CD4-positive, alpha-beta memory T cell (primary cell): ENCODE measurements around the gene SCNN1G. TPM values are rescaled to one million over a fixed set of nuclear protein-coding genes. Genes with fewer than 3 reads are reported as not detected.

Experiments used
- CTCF ChIA-PET: fragments of 350-600 bp; sonication (Branson Sonifier 250); formaldehyde crosslinking; loops from one replicate; lab custom pipeline; 2021; ENCODE audit warnings: inconsistent platforms; ENCODE audit not compliant: partially characterized antibody; lab: Charles Lee
- POLR2A ChIA-PET: fragments of 350-600 bp; sonication (Branson Sonifier 250); formaldehyde crosslinking; loops from one replicate; lab custom pipeline; 2021; ENCODE audit not compliant: partially characterized antibody; lab: Charles Lee
- DNase-seq, 5 donors: peaks; one replicate each; pipeline versions ENCODE4 v3.0.0 to v3.0.0-alpha.2; 2020 to 2022; ENCODE audit warnings: mixed read lengths in 1 of 5
- H3K27ac ChIP-seq: one replicate; pipeline ENCODE4 v1.7.0; 2013; ENCODE audit warnings: low read depth, low read length
- H3K27me3 ChIP-seq: 2 replicates; pipeline ENCODE4 v1.7.0; 2013; ENCODE audit warnings: mild to moderate bottlenecking, low read length, moderate library complexity; ENCODE audit not compliant: insufficient read depth
- H3K36me3 ChIP-seq: 2 replicates; pipeline ENCODE4 v1.7.0; 2013; ENCODE audit warnings: mild to moderate bottlenecking, low read length, moderate library complexity; ENCODE audit not compliant: insufficient read depth
- H3K4me1 ChIP-seq: 2 replicates; pipeline ENCODE4 v1.7.0; 2013; ENCODE audit warnings: mild to moderate bottlenecking, low read length, moderate library complexity; ENCODE audit not compliant: insufficient read depth
- H3K4me3 ChIP-seq, 2 donors: one replicate each; pipeline ENCODE4 v1.7.0; 2013; ENCODE audit warnings: low read length in 2 of 2, mild to moderate bottlenecking in 1 of 2
- H3K9me3 ChIP-seq, 2 donors: one replicate each; pipeline ENCODE4 v1.7.0; 2013; ENCODE audit warnings: low read length in 2 of 2, control low read depth in 1 of 2; ENCODE audit not compliant: control insufficient read depth in 1 of 2
- H3K27ac Mint-ChIP-seq, 7 donors: one replicate each; pipeline ENCODE4 v1.8.0; 2020 to 2021; ENCODE audit warnings: mixed read lengths in 7 of 7, mild to moderate bottlenecking in 6 of 7, inconsistent platforms in 3 of 7, moderate library complexity in 3 of 7
- H3K27me3 Mint-ChIP-seq, 2 donors: one replicate each; pipeline ENCODE4 v1.8.0; 2020 to 2021; ENCODE audit warnings: mixed read lengths in 2 of 2
- H3K36me3 Mint-ChIP-seq, 2 donors: one replicate each; pipeline ENCODE4 v1.8.0; 2020 to 2021; ENCODE audit warnings: mixed read lengths in 2 of 2, inconsistent platforms in 1 of 2, mild to moderate bottlenecking in 1 of 2
- H3K4me1 Mint-ChIP-seq, 4 donors: one replicate each; pipeline ENCODE4 v1.8.0; 2020 to 2021; ENCODE audit warnings: mixed read lengths in 4 of 4, mild to moderate bottlenecking in 1 of 4
- H3K4me3 Mint-ChIP-seq, 8 donors: one replicate each; pipeline ENCODE4 v1.8.0; 2020 to 2021; ENCODE audit warnings: mixed read lengths in 8 of 8, mild to moderate bottlenecking in 7 of 8, moderate library complexity in 6 of 8, inconsistent platforms in 3 of 8
- H3K9me3 Mint-ChIP-seq, 8 donors: one replicate each; pipeline ENCODE4 v1.8.0; 2020 to 2021; ENCODE audit warnings: mixed read lengths in 8 of 8, mild to moderate bottlenecking in 5 of 8, inconsistent platforms in 3 of 8, moderate library complexity in 1 of 8
- intact Hi-C: fragments of 100-400 bp; cut with micrococcal nuclease; formaldehyde crosslinking; loops from one replicate; pipeline ENCODE4 v1.15.1; 2023
- polyA plus RNA-seq, 2 donors: library from polyadenylated mRNA; unstranded; fragments of 300-500 nt; fragmentation: Illumina TruSeq; gene quantifications; one replicate each; pipeline ENCODE4 v1.2.3, GENCODE V29; 2021
- total RNA-seq, 2 experiments: library from RNA; stranded (reverse); gene quantifications; one replicate each; pipeline ENCODE4 v1.2.3, GENCODE V29; 2021

SCNN1G gene
- total and polyA plus RNA-seq, 4 experiments from 2014 or later = not detected

DNA sequence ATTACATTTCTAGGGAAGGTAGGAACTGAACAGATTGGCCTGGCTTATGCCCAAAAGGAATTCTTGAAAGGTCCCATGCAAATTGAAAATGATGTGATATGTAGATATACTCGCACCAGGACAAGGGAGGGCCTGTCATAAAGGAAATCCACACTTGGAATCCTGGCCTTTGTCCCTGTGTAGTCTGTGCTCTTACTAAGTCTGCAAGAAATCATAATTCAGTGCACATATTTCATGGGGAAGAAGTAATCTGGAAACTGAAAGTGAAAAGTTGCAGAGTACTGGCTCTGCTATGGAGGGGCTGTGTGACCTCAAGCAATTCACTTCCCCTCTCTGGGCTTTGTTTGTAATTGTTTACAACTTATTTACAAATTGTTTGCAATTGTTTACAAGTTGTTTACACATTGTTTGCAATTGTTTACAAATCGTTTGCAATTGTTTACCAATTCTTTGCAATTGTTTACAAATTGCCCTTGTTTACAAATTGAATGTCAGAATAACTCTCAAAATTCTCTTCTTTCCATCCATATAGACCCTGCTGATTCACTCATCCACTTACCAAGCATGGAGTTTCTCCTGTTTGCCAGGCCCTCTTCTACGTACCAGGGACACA, 12.9 kb downstream of the SCNN1G start:
- H3K27ac Mint-ChIP-seq = no peak overlapping the region
- CTCF ChIA-PET = no interaction called here
- Histone ChIP-seq H3K9me3 (no peaks in the 10 kb centered on the region), H3K27me3 (peaks cover 4% of the 10 kb centered on the region), H3K36me3 (no peaks in the 10 kb centered on the region), H3K4me1 (no peaks in the 10 kb centered on the region), H3K27ac (no peak overlapping the region), H3K4me3 (no peak overlapping the region)
- POLR2A ChIA-PET = no interaction called here
- H3K9me3 Mint-ChIP-seq = no peaks in the 10 kb centered on the region
- H3K4me3 Mint-ChIP-seq = no peak overlapping the region
- H3K36me3 Mint-ChIP-seq = no peaks in the 10 kb centered on the region
- intact Hi-C loops = no loop called here
- no peaks in the 10 kb centered on the region for H3K4me1 Mint-ChIP-seq
- H3K27me3 Mint-ChIP-seq = peaks cover 13 to 22% of the 10 kb centered on the region in 2 donors
- DNase-seq = no peak

DNA sequence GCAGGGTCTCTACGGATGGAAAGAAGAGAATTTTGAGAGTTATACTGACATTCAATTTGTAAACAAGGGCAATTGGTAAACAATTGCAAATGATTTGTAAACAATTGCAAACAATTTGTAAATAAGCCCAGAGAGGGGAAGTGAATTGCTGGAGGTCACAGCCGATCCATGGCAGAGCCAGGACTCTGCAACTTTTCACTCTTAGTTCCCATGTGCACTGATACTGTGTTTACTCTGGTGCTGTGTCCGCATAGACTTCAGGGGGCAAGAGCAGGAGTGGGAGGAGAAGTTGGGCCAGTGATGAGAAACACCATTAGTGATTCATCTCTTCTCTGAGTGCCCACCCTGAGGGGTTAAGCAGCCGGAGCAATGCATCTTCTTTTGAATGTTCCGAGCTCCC, 14.0 kb downstream of the SCNN1G start:
- CTCF ChIA-PET = no interaction called here
- no peaks in the 10 kb centered on the region for H3K36me3 ChIP-seq
- Mint-ChIP-seq H3K27ac (no peak overlapping the region), H3K9me3 (no peaks in the 10 kb centered on the region), H3K36me3 (no peaks in the 10 kb centered on the region), H3K4me1 (no peaks in the 10 kb centered on the region), H3K27me3 (peaks cover 13 to 28% of the 10 kb centered on the region in 2 donors), H3K4me3 (no peak overlapping the region)
- H3K27ac ChIP-seq = no peak overlapping the region
- peaks cover 4% of the 10 kb centered on the region for H3K27me3 ChIP-seq
- no peaks in the 10 kb centered on the region for H3K4me1 ChIP-seq
- no peak overlapping the region for H3K4me3 ChIP-seq
- H3K9me3 ChIP-seq = no peaks in the 10 kb centered on the region
- POLR2A ChIA-PET = no interaction called here
- intact Hi-C loops = no loop called here
- DNase-seq = no peak

DNA sequence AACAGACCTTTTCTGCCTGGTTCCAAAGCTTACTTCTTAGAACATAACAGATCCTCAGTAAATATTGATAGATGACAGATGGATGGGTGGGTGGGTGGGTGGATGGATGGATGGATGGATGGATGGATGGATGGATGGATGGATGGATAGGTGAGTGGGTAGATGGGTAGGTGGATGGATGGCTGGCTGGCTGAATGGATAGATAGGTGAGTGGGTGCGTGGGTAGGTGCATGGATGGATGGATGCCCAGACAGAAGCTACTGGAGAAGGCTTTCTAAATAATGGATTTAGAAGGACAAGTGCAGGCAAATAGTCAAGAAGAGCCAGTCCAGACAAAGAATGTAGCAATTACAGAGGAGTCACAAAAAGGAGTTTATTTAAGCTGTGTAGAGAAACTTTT, 19.6 kb downstream of the SCNN1G start:
- Mint-ChIP-seq H3K27ac (peak overlapping the region in 1 of 7 donors; percentile 4), H3K36me3 (no peaks in the 10 kb centered on the region), H3K4me1 (no peaks in the 10 kb centered on the region), H3K9me3 (peaks cover 0 to 3% (median 0%) of the 10 kb centered on the region in 8 donors), H3K27me3 (peaks cover 15 to 25% of the 10 kb centered on the region in 2 donors), H3K4me3 (no peak overlapping the region)
- no peaks in the 10 kb centered on the region for H3K9me3 ChIP-seq
- H3K27me3 ChIP-seq = peaks cover 4% of the 10 kb centered on the region
- H3K4me3 ChIP-seq = no peak overlapping the region
- no peak for DNase-seq
- CTCF ChIA-PET = interaction anchor here (1.3 kb wide), 1 partner anchor 10 kb away, joined by 3 read pairs; no protein-coding TSS in a partner anchor
- POLR2A ChIA-PET = no interaction called here
- no peaks in the 10 kb centered on the region for H3K4me1 ChIP-seq
- intact Hi-C loops = no loop called here
- H3K27ac ChIP-seq = no peak overlapping the region
- no peaks in the 10 kb centered on the region for H3K36me3 ChIP-seq

GRCh38 chr16:23206986-23207385, 24.4 kb downstream of the SCNN1G start:
- no peak overlapping the region for H3K27ac ChIP-seq
- H3K4me1 ChIP-seq = no peaks in the 10 kb centered on the region
- no peaks in the 10 kb centered on the region for H3K9me3 ChIP-seq
- intact Hi-C loops = no loop called here
- H3K4me3 ChIP-seq = no peak overlapping the region
- no peaks in the 10 kb centered on the region for H3K36me3 Mint-ChIP-seq
- no peaks in the 10 kb centered on the region for H3K4me1 Mint-ChIP-seq
- POLR2A ChIA-PET = no interaction called here
- no peaks in the 10 kb centered on the region for H3K27me3 ChIP-seq
- CTCF ChIA-PET = no interaction called here
- H3K27me3 Mint-ChIP-seq = peaks cover 23% of the 10 kb centered on the region in 2 donors
- no peaks in the 10 kb centered on the region for H3K36me3 ChIP-seq
- no peak overlapping the region for H3K4me3 Mint-ChIP-seq
- no peak overlapping the region for H3K27ac Mint-ChIP-seq
- H3K9me3 Mint-ChIP-seq = peaks cover 0 to 3% (median 0%) of the 10 kb centered on the region in 8 donors
- DNase-seq = no peak

DNA sequence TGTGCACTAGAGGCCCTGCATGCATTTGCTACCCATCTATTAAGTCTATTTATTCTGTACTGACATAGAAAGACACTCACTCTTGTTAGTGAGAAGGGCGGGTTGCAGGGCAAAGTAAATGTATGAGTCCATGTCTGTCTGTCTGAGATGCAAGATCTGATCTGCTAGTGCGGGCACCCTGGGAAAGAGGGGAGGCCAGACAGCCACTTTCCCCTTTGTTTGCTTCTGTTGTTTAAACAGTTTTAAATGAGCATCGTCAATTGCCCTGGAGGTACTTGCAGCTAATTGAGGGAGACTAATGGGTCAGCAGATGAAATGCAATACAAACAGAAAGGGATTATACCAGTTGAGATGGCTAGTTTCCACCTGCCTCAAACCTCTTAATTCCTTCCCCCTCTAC, 24.9 kb downstream of the SCNN1G start:
- Mint-ChIP-seq H3K4me3 (no peak overlapping the region), H3K36me3 (no peaks in the 10 kb centered on the region)

DNA sequence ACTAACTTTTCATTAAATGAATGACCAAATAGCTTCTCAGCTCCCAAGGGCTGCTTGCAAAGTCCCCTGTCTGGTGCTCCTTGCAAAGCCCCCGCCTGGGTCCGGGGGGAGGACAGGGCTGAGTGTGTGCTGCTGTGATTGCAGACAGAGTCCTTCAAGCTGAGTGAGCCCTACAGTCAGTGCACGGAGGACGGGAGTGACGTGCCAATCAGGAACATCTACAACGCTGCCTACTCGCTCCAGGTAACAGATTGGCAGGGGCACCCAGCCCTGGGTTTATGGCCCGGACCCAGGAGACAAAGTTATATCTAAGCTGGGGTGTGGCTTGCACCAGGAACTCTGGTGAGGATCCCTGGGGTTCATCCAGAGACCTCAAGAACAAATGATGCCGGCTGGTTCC, 27.1 kb downstream of the SCNN1G start:
- H3K27ac ChIP-seq = no peak overlapping the region
- peaks cover 12 to 30% of the 10 kb centered on the region in 2 donors for H3K27me3 Mint-ChIP-seq
- no peaks in the 10 kb centered on the region for H3K9me3 ChIP-seq
- H3K27me3 ChIP-seq = no peaks in the 10 kb centered on the region
- H3K4me1 Mint-ChIP-seq = no peaks in the 10 kb centered on the region
- no peak overlapping the region for H3K4me3 Mint-ChIP-seq
- ChIA-PET POLR2A (no interaction called here), CTCF (no interaction called here)
- intact Hi-C loops = no loop called here
- H3K9me3 Mint-ChIP-seq = peaks cover 0 to 1% (median 0%) of the 10 kb centered on the region in 8 donors
- H3K4me1 ChIP-seq = no peaks in the 10 kb centered on the region
- H3K27ac Mint-ChIP-seq = no peak overlapping the region
- no peaks in the 10 kb centered on the region for H3K36me3 Mint-ChIP-seq
- no peaks in the 10 kb centered on the region for H3K36me3 ChIP-seq
- no peak overlapping the region for H3K4me3 ChIP-seq
- no peak for DNase-seq

More for the DNA sequence above, 24.9 kb downstream of the SCNN1G start:
- POLR2A ChIA-PET = no interaction called here
- H3K27ac ChIP-seq = no peak overlapping the region
- H3K27me3 ChIP-seq = no peaks in the 10 kb centered on the region
- CTCF ChIA-PET = no interaction called here
- Mint-ChIP-seq H3K27me3 (peaks cover 20 to 22% of the 10 kb centered on the region in 2 donors), H3K9me3 (peaks cover 0 to 3% (median 0%) of the 10 kb centered on the region in 8 donors), H3K4me1 (no peaks in the 10 kb centered on the region), H3K27ac (no peak overlapping the region)
- H3K36me3 ChIP-seq = no peaks in the 10 kb centered on the region
- intact Hi-C loops = no loop called here
- DNase-seq = no peak
- H3K9me3 ChIP-seq = no peaks in the 10 kb centered on the region
- no peak overlapping the region for H3K4me3 ChIP-seq
- no peaks in the 10 kb centered on the region for H3K4me1 ChIP-seq

- H3K27me3 ChIP-seq = no peaks in the 10 kb centered on the region
- no peak for DNase-seq
- no peaks in the 10 kb centered on the region for H3K4me1 ChIP-seq
- Mint-ChIP-seq H3K27ac (no peak overlapping the region), H3K36me3 (no peaks in the 10 kb centered on the region), H3K27me3 (peaks cover 15 to 32% of the 10 kb centered on the region in 2 donors), H3K4me3 (no peak overlapping the region), H3K4me1 (no peaks in the 10 kb centered on the region), H3K9me3 (peaks cover 0 to 3% (median 0%) of the 10 kb centered on the region in 8 donors)
- H3K27ac ChIP-seq = no peak overlapping the region
- CTCF ChIA-PET = interaction anchor here (0.9 kb wide), 1 partner anchor 34 kb away, joined by 4 read pairs; no protein-coding TSS in a partner anchor
- no peaks in the 10 kb centered on the region for H3K9me3 ChIP-seq
- POLR2A ChIA-PET = no interaction called here
- no peaks in the 10 kb centered on the region for H3K36me3 ChIP-seq
- no peak overlapping the region for H3K4me3 ChIP-seq
- intact Hi-C loops = no loop called here
Measured at GRCh38 chr16:23213831-23214230, 31.3 kb downstream of the SCNN1G start.
